Stimulated activated CD4-positive, alpha-beta T cell treated with anti-CD3 and anti-CD28 coated beads, Interleukin-4, amount 100 ng/mL, for 1 hour (primary cell): ENCODE measurements around the gene BCAS1.

Experiments
- DNase-seq: peaks from one replicate; pipeline ENCODE4 v3.0.0-alpha.2; 2020

The BCAS1 gene

GRCh38 chr20:53920647-53921245, 149.6 kb downstream of the BCAS1 start:
- DNase-seq = no peak

DNA sequence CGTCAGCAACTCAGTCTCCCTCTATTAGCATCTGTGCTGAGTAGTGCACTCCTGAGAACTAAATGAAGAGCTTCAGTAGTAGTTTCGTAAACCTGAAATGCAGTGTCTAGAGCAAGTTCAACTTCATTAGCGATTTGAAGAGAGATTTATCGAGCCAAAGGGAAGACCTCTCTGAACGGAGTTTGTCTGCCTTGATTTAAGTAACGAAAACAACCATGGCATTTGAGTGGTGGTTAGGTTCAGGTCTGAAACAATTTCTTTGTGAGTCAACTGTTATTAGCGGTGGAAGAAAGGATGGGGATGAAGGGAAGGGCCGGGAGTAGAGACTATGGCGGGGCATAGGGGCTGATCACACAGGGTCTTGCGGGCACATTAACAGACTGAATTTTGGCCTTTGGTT, 150.5 kb downstream of the BCAS1 start:
- DNase-seq = no peak

DNA sequence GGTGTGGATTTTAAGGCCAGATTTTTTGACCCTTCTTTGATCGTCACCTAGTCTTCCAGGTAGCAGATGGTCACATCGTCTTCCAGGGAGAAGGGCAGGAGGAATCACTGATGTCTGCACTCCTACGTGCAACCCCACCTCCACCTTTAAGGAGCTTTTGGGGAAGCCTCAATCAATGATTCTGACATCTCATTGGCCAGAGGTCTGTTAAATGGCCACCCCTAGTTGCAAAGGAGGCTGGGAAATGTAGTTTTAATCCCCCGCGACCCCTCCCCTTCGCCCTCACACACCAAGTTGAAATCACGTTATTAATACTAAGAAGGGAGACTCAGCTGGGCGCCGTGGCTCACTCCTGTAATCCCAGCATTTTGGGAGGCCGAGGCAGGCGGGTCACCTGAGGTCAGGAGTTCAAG, 151.4 kb downstream of the BCAS1 start:
- DNase-seq = no peak

GRCh38 chr20:53918020-53918311, 152.4 kb downstream of the BCAS1 start:
- no peak for DNase-seq

DNA sequence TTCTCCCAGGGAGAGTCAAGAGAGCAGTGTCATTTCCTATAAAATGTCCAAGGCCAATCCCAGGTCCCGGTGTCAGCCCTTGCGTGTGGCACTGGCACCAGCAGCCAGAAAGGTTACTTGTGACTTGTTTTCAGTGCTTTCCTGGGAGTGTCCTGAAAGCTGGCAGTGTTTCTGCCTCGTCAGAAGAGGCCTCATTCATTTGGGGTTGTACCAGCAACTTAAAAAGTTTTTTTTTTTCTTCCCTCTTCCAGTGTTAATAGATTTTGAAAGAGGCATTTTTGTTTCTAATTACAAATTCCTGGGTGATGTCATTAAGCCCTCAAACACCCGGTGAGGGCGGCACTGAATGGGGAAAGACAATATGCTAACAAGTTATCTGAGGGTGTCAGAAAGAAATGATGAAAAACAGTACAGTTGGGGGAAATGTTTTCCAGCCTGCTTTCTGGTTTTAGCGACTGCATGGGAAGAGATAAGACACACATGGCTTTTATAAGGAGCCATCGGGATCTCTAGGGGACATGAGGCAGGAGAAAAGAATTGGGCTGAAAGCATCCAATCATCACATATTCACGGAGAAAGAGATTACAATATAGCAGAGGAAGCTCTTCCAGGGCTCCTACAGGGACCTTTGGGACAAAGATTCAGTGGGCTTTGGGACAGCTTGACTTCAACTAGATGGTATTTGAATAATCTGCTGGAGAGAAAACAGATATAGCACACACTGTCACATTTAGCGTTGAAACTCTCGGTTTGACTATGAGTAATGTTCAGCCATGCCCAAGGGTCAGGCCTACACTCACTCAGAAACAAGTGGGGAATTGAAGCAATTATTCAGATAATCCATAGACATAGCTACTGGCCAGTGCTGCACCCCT, 153.0 kb downstream of the BCAS1 start:
- no peak for DNase-seq

GRCh38 chr20:53916173-53916512, 154.3 kb downstream of the BCAS1 start:
- no peak for DNase-seq

- DNase-seq = peak; percentile 95
Measured at GRCh38 chr20:53915446-53916172, 154.8 kb downstream of the BCAS1 start.

- no peak for DNase-seq
Measured at GRCh38 chr20:53914781-53915445, 155.5 kb downstream of the BCAS1 start.

GRCh38 chr20:53914091-53914780, 156.2 kb downstream of the BCAS1 start:
- DNase-seq = no peak

- no peak for DNase-seq
Measured at GRCh38 chr20:53911301-53911700, 159.1 kb downstream of the BCAS1 start.

DNA sequence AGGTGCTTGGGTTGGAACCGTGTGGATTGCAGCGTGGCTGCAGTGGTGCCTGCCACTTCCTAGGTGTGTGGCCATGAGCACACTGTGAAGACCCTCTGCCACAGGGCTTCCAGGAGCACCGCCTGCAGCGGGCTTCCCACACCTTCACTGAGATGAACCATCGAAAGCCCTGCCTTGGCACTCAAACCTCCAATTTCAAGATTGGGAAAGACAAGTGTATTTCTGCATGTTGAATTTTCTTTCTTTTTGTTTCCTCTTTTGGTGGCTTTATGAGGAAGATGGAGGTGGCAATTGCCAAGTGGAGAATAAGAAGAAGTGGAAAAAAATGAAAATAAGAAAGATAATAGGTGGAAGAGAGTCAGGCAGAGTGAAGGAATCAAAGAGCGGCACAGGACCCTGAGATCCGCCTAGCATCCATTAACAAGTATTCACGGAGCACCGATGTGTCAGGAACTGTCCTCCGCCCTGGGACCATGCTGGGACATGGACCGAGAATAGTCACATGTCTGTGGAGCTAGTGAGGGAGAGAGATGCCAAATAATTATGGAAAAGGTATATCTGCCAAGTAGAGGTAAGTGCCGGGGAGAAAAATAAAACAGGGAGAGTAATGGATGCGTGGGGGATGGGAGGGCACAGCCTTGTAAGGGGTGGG, 159.9 kb downstream of the BCAS1 start:
- DNase-seq = no peak

DNA sequence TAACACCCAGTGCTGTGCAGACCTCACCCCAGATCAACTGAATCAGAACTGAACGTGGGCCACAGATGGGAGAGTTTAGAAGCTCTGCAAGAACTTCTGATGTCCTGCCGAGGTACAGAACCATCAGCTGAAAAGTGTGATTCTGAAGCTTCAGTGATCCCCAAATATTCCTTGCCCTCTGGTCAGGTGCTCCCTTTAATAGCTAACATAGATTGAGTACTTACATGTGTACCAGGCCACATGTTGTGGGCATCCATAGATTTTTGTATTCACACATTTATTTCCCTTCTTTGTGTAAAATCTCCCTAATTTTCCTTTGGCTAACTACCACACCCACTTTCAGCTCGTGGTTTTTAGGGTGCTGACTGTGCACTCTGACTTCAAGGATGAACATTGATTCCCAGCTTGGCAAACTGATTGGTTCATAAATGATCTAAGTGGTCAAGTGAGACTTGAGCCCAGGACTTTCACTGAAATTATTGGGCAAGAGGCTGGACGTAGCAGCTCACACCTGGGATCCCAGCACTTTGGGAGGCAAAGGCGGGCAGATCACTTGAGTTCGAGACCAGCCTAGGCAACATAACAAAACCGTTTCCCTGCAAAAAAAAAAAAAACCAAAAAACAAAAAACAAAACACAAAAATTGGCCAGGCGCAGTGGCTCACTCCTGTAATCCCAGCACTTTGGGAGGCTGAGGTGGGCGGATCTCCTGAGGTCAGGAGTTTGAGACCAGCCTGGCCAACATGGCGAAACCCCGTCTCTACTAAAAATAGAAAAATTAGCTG, 162.2 kb downstream of the BCAS1 start:
- DNase-seq = no peak

GRCh38 chr20:53905820-53906191, 164.6 kb downstream of the BCAS1 start:
- no peak for DNase-seq

GRCh38 chr20:53905019-53905819, 165.2 kb downstream of the BCAS1 start:
- DNase-seq = no peak

GRCh38 chr20:53904261-53904660, 166.1 kb downstream of the BCAS1 start:
- no peak for DNase-seq

DNA sequence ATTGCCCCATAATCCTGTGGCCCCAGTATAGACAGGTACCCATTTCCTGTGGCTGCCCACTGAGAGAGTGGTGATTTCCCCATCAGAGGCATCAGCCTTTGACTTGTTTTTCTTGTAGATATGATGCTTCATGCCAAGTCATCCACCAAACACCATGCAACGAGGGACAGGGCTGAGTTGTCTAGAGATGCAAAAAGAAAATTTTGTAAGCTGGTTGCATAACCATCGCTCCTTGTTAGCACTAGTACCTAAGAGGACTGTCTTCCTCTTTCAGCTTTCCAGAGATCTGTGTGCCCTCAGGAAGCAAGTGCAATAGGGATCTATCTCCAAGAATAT, 166.8 kb downstream of the BCAS1 start:
- DNase-seq = no peak

GRCh38 chr20:53902968-53903651, 167.3 kb downstream of the BCAS1 start:
- no peak for DNase-seq

DNA sequence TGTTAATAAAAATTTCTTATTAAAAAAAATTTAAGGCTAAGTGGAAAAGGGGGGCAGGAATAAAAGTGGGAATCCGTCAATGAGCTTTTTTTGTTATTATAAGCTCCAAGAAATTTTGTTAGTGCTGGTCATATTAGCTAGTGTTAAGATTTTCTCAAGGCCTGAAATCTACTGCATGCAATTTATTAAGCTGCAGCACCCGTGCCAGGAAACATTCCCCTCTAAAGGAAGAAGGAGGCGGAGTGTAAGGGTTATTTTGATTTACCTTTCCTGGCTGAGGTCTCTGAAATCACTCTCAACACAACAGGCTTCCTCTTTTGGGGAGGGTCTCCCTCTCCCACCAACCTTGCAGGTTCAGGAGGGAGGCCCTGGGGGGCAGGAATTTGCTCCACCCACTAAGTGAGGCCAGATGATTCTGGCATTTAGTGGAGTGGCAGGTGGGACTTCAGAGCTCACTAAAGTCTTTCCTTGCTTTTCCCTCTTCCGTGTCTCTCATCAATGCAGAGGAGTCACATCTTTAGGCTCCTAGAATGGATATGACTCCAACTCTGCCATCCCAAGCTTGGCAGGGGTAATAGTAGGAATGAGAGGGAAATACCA, 168.8 kb downstream of the BCAS1 start:
- DNase-seq = no peak

DNA sequence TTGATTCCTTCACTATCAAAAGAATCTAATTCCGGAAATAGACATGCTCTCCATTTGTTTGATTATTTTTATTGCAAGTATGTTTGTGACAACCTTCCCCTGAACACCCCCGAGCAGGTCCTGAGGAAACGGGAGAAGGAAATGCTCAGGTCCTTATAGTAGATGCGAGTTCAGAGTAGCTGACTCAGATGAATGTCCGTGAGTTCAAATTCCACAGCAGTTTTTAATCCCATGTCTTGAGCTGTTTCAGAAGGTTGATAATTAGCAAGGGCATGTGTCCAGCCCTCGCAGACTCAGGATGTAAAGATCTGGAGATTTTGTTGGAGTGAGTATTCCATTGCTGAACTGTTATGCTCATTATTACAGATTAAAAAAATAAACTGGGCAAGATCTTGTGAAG, 169.3 kb downstream of the BCAS1 start:
- DNase-seq = no peak
